ENCODE data around the gene CENPU. TPM values are rescaled to one million over a fixed set of nuclear protein-coding genes. Genes with fewer than 3 reads are reported as not detected.

Gene CENPU
- 77.0 and 88.3 TPM in 2 replicates for total RNA-seq (2014; rRNA removed; shearing (Covaris generic))
- 152 and 186 TPM in 2 replicates for polyA plus RNA-seq (2016; fragmentation: Nextera tagmentation; extraction: Ambion mirVana)
- long read RNA-seq, transcript CENPU-201 (13 exons, 1,998 nt), result major isoform, 65 of 89 reads
- long read RNA-seq, partial matches to known transcripts, result 19 of 89 reads
- long read RNA-seq, other reads (novel, unspliced or antisense), result 3 of 89 reads

GRCh38 chr4:184733654-184734524 is at the start of gene CENPU:
Gene CENPU (minus strand): TSS chr4:184734096. CDS start chr4:184734062, 34 bp downstream.
- Mint-ChIP-seq H3K4me1 (peaks cover 42% of the 10 kb centered on the region), H3K27ac (peak within 1 kb of the TSS; percentile 97), H3K4me3 (peak within 1 kb of the TSS; percentile 94), H3K36me3 (ENCODE audit: low read depth) (peaks cover 35% of the 10 kb centered on the region), H3K9me3 (peaks cover 4% of the 10 kb centered on the region; the same call in 2 of the 3 replicates), H3K27me3 (ENCODE audit: insufficient read depth, low read depth, poor library complexity) (peaks cover 5% of the 10 kb centered on the region)
- H3K4me3 ChIP-seq, result peak within 1 kb of the TSS; percentile 98
- DNase-seq (ENCODE audit: low spot score), result peak; percentile 99
- peak within 1 kb of the TSS; percentile 79 for H3K4me2 ChIP-seq
- H3K27me3 ChIP-seq (ENCODE audit: insufficient read depth), result no peaks in the 10 kb centered on the region
- peak within 1 kb of the TSS; percentile 83 for H2AFZ ChIP-seq
- peaks cover 20% of the 10 kb centered on the region for H3K4me1 ChIP-seq (ENCODE audit: insufficient read depth)
- H3K36me3 ChIP-seq (ENCODE audit: insufficient read depth), result peaks cover 7% of the 10 kb centered on the region; the same call in 1 of the 2 replicates
- no peaks in the 10 kb centered on the region for H3K9me2 ChIP-seq (ENCODE audit: insufficient read depth)
- peak; percentile 88 for ATAC-seq
- H3K79me2 ChIP-seq (replicated peaks; ENCODE audit: insufficient read depth), result peaks cover 50% of the 10 kb centered on the region
- peak within 1 kb of the TSS; percentile 98 for H3K27ac ChIP-seq (ENCODE audit: low read depth)
- peaks cover 24% of the 10 kb centered on the region for H4K20me1 ChIP-seq (replicated peaks; ENCODE audit: insufficient read depth)
- H3F3A ChIP-seq (replicated peaks; ENCODE audit: low read depth), result no peaks in the 10 kb centered on the region
- TF ChIP-seq CTCF (conservative IDR thresholded peaks at IDR 0.05; ENCODE audit: low read depth in 2 of 2), result no peak
- TF ChIP-seq POLR2AphosphoS5 (IDR thresholded peaks at IDR 0.05; ENCODE audit: low read depth), result peak; percentile 79
- no peak for TF ChIP-seq ZNF114 (CRISPR knock-in tag; IDR thresholded peaks at IDR 0.05)
- TF ChIP-seq EZH2phosphoT487 (IDR thresholded peaks at IDR 0.05; ENCODE audit: unreplicated experiment), result no peak
- TF ChIP-seq ZNF462 (CRISPR knock-in tag; IDR thresholded peaks at IDR 0.05), result no peak
- peak; percentile 84 for TF ChIP-seq CREB1 (CRISPR knock-in tag; IDR thresholded peaks at IDR 0.05; ENCODE audit: low read depth)
- no peak; the same call in 1 of the 2 replicates for TF ChIP-seq NANOG (IDR thresholded peaks at IDR 0.05; ENCODE audit: borderline replicate concordance)
- no peak for TF ChIP-seq EZH2 (IDR thresholded peaks at IDR 0.05; ENCODE audit: low read depth, unreplicated experiment)
- no peak for TF ChIP-seq JUNB (IDR thresholded peaks at IDR 0.05; ENCODE audit: unreplicated experiment)
- TF ChIP-seq ZNF331 (CRISPR knock-in tag; IDR thresholded peaks at IDR 0.05; ENCODE audit: low read depth), result no peak
- TF ChIP-seq ETS1 (IDR thresholded peaks at IDR 0.05), result peak; percentile 50
- peak; percentile 15 for TF ChIP-seq REST (IDR thresholded peaks at IDR 0.05; ENCODE audit: unreplicated experiment)

Data from GM23338 (cell line).